ENCODE measurements around the gene GSG1L.

GSG1L gene

DNA sequence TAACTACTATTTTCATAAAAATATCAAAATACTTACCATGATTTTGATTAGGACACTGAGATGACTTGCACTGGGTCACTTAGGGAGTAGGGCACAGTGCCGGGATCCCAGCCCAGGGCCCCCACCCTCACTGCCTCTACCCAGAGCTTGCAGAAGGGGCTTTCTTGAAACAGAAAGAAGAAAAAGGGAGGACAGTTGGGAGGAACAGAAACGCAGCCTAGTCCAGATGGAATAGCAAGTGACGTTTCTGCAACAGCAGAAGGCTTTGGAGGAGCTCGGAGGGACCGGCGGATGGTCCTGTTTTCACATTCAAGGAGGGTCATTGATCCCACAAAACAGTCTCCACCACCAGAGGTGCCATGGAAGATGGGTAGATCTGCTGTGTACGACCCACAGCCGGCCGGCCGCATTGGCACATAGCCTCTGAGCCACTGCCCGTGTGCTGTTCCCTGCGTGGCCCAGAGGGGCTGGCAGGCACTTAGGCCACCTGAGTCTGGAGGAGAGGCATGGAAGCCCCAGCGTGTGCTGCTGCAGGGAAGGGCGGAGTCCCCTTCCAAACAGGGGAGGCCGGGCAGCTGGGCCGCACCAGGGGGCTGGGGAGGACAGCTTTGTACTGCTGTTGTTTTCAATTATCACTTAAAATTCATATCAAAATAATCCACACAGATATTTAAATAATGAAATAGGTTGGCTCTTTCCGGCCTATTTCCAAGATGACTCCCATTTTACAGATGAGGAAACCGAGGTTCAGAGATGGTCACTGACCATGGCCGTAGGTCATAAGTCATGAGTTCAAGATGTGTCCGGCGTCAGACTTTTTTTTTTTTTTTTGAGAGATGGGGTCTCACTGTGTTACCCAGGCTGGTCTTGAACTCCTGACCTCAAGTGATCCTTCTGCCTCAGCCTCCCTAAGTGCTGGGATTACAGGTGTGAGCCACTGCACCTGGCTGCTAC is 22.9 kb upstream of the GSG1L start:
- no peak for DNase-seq (ENCODE audit: extremely low read depth, insufficient read length)
- TF ChIP-seq, protein P1, sequence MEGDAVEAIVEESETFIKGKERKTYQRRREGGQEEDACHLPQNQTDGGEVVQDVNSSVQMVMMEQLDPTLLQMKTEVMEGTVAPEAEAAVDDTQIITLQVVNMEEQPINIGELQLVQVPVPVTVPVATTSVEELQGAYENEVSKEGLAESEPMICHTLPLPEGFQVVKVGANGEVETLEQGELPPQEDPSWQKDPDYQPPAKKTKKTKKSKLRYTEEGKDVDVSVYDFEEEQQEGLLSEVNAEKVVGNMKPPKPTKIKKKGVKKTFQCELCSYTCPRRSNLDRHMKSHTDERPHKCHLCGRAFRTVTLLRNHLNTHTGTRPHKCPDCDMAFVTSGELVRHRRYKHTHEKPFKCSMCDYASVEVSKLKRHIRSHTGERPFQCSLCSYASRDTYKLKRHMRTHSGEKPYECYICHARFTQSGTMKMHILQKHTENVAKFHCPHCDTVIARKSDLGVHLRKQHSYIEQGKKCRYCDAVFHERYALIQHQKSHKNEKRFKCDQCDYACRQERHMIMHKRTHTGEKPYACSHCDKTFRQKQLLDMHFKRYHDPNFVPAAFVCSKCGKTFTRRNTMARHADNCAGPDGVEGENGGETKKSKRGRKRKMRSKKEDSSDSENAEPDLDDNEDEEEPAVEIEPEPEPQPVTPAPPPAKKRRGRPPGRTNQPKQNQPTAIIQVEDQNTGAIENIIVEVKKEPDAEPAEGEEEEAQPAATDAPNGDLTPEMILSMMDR (IDR thresholded peaks at IDR 0.05; ENCODE audit: insufficient read depth, low read length, poor library complexity, severe bottlenecking), result no peak
- 0 out of 2 replicates have a peak, but pooled peaks cover 2% of the 10 kb centered on the region for H3K36me3 ChIP-seq (ENCODE audit: control insufficient read depth, insufficient read depth, low read length)
- no peaks in the 10 kb centered on the region for H3K27me3 ChIP-seq (replicated peaks; ENCODE audit: control insufficient read depth, insufficient read depth, low read length)
- no peak overlapping the region for H3K4me3 ChIP-seq (replicated peaks; ENCODE audit: low read depth, low read length)

DNA sequence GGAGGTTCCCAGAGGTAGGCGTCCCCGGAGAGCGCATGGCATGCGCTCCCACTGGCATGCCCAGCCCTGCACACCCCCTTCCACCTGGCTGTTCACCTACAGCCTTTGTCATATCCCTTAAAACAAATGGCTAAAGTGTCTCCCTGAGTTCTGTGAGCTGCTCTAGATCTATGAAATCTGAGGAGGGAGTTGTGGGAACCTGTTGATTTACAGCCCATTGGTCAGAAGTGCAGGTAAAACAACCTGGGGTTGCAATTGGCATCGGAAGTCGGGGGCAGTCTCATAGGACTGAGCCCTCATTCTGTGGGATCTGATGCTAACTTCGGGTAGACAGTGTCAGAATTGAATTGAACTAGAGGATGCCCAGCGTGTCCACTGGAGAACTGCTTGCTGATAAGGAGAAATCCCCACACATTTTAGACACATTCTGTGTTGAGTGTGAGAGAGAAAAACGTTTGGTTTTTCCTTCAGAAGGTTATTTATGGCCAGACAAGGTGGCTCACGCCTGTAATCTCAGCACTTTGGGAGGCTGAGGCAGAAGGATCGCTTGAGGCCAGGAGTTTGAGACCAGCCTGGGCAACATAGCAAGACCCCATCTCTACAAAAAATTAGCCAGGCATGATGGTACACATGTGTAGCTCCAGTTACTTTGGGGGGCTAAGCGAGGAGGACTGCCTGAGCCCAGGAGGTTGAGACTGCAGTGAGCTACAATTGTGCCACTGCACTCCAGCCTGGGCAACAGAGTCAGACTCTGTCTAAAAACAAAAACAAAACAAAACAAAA is 22.1 kb upstream of the GSG1L start:
- Histone ChIP-seq H3K27me3 (replicated peaks; ENCODE audit: control insufficient read depth, insufficient read depth, low read length) (no peaks in the 10 kb centered on the region), H3K4me3 (replicated peaks; ENCODE audit: low read depth, low read length) (no peak overlapping the region), H3K36me3 (ENCODE audit: control insufficient read depth, insufficient read depth, low read length) (no peaks in the 10 kb centered on the region)
- TF ChIP-seq, protein P1 (IDR thresholded peaks at IDR 0.05; ENCODE audit: insufficient read depth, low read length, poor library complexity, severe bottlenecking), result no peak
- no peak for DNase-seq (ENCODE audit: extremely low read depth, insufficient read length)

DNA sequence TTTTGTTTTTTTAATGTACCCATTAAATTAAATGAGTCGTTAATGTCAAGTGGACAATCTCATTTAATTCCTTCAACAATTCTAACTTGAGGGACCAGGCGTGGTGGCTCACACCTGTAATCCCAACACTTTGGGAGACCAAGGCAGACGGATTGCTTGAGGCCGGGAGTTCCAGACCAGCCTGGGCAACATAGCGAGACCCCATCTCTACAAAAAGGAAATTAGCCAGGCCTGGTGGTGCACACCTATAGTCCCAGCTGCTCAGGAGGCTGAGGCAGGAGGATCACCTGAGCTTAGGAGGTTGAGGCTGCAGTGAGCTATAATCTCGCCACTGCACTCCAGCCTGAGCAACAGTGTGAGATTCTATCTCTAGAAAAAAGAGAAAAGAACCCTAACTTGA is 20.7 kb upstream of the GSG1L start:
- Histone ChIP-seq H3K36me3 (ENCODE audit: control insufficient read depth, insufficient read depth, low read length) (no peaks in the 10 kb centered on the region), H3K4me3 (replicated peaks; ENCODE audit: low read depth, low read length) (no peak overlapping the region), H3K27me3 (replicated peaks; ENCODE audit: control insufficient read depth, insufficient read depth, low read length) (no peaks in the 10 kb centered on the region)
- TF ChIP-seq, protein P1 (IDR thresholded peaks at IDR 0.05; ENCODE audit: insufficient read depth, low read length, poor library complexity, severe bottlenecking), result no peak
- DNase-seq (ENCODE audit: extremely low read depth, insufficient read length), result no peak

DNA sequence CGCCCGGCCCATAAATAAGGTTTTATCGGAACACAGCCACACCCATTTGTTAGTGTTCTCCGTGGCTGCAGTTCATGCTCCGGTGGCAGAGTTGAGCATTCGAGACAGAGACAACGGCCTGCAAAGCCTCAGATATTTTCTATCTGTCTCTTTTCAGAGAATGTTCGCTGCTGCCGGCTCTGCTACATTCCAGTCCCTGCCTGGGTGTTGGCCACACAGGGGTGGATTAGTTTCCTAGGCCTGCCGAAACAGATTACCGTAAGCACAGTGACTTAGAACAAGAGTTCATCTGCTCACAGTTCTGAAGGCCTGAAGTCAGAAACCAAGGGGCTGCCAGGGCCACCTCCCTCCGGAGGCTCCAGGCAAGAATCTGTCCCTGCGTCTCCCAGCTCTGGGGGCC is 19.1 kb upstream of the GSG1L start:
- no peak for DNase-seq (ENCODE audit: extremely low read depth, insufficient read length)

GRCh38 chr16:28081391-28081968 is 18.0 kb upstream of the GSG1L start:
- DNase-seq (ENCODE audit: extremely low read depth, insufficient read length), result no peak
- Histone ChIP-seq H3K27me3 (replicated peaks; ENCODE audit: control insufficient read depth, insufficient read depth, low read length) (no peaks in the 10 kb centered on the region), H3K4me3 (replicated peaks; ENCODE audit: low read depth, low read length) (no peak overlapping the region), H3K36me3 (ENCODE audit: control insufficient read depth, insufficient read depth, low read length) (no peaks in the 10 kb centered on the region)
- TF ChIP-seq, protein P1 (IDR thresholded peaks at IDR 0.05; ENCODE audit: insufficient read depth, low read length, poor library complexity, severe bottlenecking), result no peak

More for the DNA sequence above, 19.1 kb upstream of the GSG1L start:
- H3K27me3 ChIP-seq (replicated peaks; ENCODE audit: control insufficient read depth, insufficient read depth, low read length), result no peaks in the 10 kb centered on the region
- H3K36me3 ChIP-seq (ENCODE audit: control insufficient read depth, insufficient read depth, low read length), result no peaks in the 10 kb centered on the region
- no peak overlapping the region for H3K4me3 ChIP-seq (replicated peaks; ENCODE audit: low read depth, low read length)
- TF ChIP-seq, protein P1 (IDR thresholded peaks at IDR 0.05; ENCODE audit: insufficient read depth, low read length, poor library complexity, severe bottlenecking), result no peak
